PC-3 (cell line): Measurements from ENCODE around the gene CBFA2T2. TPM values are rescaled to one million over a fixed set of nuclear protein-coding genes. Genes with fewer than 3 reads are reported as not detected.
A peak's percentile ranks its signal among the peaks of the same experiment; 100 is the strongest.

ENCODE experiments used
- ATAC-seq: fragments of 200-7000 bp; cut with Tn5 transposase; 2 replicates; pipeline ENCODE4 v1.9.1; 2020; ENCODE audit warnings: mild to moderate bottlenecking, moderate library complexity
- BruUV-seq: library from RNA; stranded (reverse); fragments of 400-500 nt; replicated peaks from 2 replicates; lab custom pipeline; 2021; lab: Mats Ljungman, UMichigan
- CTCF ChIA-PET: fragments of 300-600 bp; sonication (Branson Sonifier 250); formaldehyde crosslinking; loops from one replicate; lab custom pipeline; 2022; ENCODE audit warnings: antibody characterized with exemption; lab: Charles Lee
- POLR2A ChIA-PET: fragments of 300-600 bp; sonication (Branson Sonifier 250); formaldehyde crosslinking; loops from one replicate; lab custom pipeline; 2022; ENCODE audit warnings: antibody characterized with exemption; ENCODE audit not compliant: unreplicated experiment; lab: Charles Lee
- DNase-seq: peaks from one replicate; pipeline ENCODE4 v3.0.0-alpha.2; 2015
- H2AFZ ChIP-seq: fragments of 300-600 bp; sonication (generic); 2 replicates; pipeline ENCODE4 v1.6.0; 2016; ENCODE audit warnings: antibody characterized with exemption, low read length
- H3F3A ChIP-seq: fragments of 300-600 bp; sonication (generic); one replicate; pipeline ENCODE4 v1.6.0; 2017; ENCODE audit warnings: antibody characterized with exemption, low read length, control low read depth, mild to moderate bottlenecking; ENCODE audit not compliant: unreplicated experiment
- H3K27ac ChIP-seq: fragments of 300-600 bp; sonication (generic); 2 replicates; pipeline ENCODE4 v1.5.1; 2016; ENCODE audit warnings: mild to moderate bottlenecking, low read length
- H3K27me3 ChIP-seq: fragments of 300-600 bp; sonication (generic); 2 replicates; pipeline ENCODE4 v1.6.1; 2016; ENCODE audit warnings: low read length, mixed read lengths
- H3K36me3 ChIP-seq: fragments of 300-600 bp; sonication (generic); 2 replicates; pipeline ENCODE4 v1.6.1; 2016; ENCODE audit warnings: low read depth, mixed run types, low read length, mixed read lengths
- H3K4me1 ChIP-seq: fragments of 300-600 bp; sonication (generic); 2 replicates; pipeline ENCODE4 v1.5.1; 2016; ENCODE audit warnings: low read length; ENCODE audit not compliant: insufficient read depth
- H3K4me2 ChIP-seq: fragments of 300-600 bp; sonication (generic); 2 replicates; pipeline ENCODE4 v1.6.0; 2016; ENCODE audit warnings: low read length
- H3K4me3 ChIP-seq: fragments of 300-600 bp; sonication (generic); 2 replicates; pipeline ENCODE4 v1.5.1; 2016; ENCODE audit warnings: mild to moderate bottlenecking, low read length, mixed read lengths
- H3K79me2 ChIP-seq: fragments of 300-600 bp; sonication (generic); 2 replicates; pipeline ENCODE4 v1.6.1; 2017; ENCODE audit warnings: low read length, mixed read lengths
- H3K9ac ChIP-seq: fragments of 300-600 bp; sonication (generic); 2 replicates; pipeline ENCODE4 v1.6.0; 2016; ENCODE audit warnings: mild to moderate bottlenecking, low read length
- H3K9me2 ChIP-seq: fragments of 300-600 bp; sonication (generic); replicated peaks from 2 replicates; pipeline ENCODE4 v1.6.1; 2016; ENCODE audit warnings: mixed run types, low read length, mixed read lengths
- H3K9me3 ChIP-seq: fragments of 300-600 bp; sonication (generic); 2 replicates; pipeline ENCODE4 v1.6.1; 2016; ENCODE audit warnings: low read length, mixed read lengths
- H4K20me1 ChIP-seq: fragments of 300-600 bp; sonication (generic); 2 replicates; pipeline ENCODE4 v1.6.1; 2016; ENCODE audit warnings: low read length, mixed read lengths
- CTCF ChIP-seq: fragments of 300-600 bp; sonication (generic); conservative IDR thresholded peaks from 2 replicates; pipeline ENCODE4 v1.5.1; 2017; ENCODE audit warnings: antibody characterized with exemption, low read depth, mild to moderate bottlenecking, low read length
- EZH2 ChIP-seq: fragments of 300-600 bp; sonication (generic); IDR thresholded peaks from one replicate; pipeline ENCODE4 v1.6.1; 2017; ENCODE audit warnings: antibody characterized with exemption, mild to moderate bottlenecking, low read length; ENCODE audit not compliant: unreplicated experiment
- EZH2phosphoT487 ChIP-seq: fragments of 300-600 bp; sonication (generic); IDR thresholded peaks from 2 replicates; pipeline ENCODE4 v1.6.1; 2018; ENCODE audit warnings: mild to moderate bottlenecking, antibody characterized with exemption, low read length, borderline replicate concordance
- intact Hi-C: fragments of 100-400 bp; cut with micrococcal nuclease; formaldehyde crosslinking; loops from 2 replicates; pipeline ENCODE4 v1.9.0; 2023
- total RNA-seq: library from RNA; depleted of rRNA; stranded (reverse); fragments of >200 nt; gene quantifications from 2 replicates; pipeline ENCODE4 v1.2.3, GENCODE V29; 2014

CBFA2T2 gene
- total RNA-seq, 1 experiment from 2014 or later: 9.7 TPM

- no peak for TF ChIP-seq EZH2
- TF ChIP-seq EZH2phosphoT487: no peak
- TF ChIP-seq CTCF: no peak
- Histone ChIP-seq H4K20me1 (peaks cover 27% of the 10 kb centered on the region), H3K9ac (peak overlapping the region; percentile 80), H3K4me3 (peak overlapping the region; percentile 82), H3K4me2 (peak overlapping the region; percentile 95), H3K27me3 (no peaks in the 10 kb centered on the region), H3K9me3 (no peaks in the 10 kb centered on the region), H3K36me3 (no peaks in the 10 kb centered on the region; the same call in 1 of the 2 replicates), H3F3A (no peaks in the 10 kb centered on the region), H3K79me2 (peaks cover 43% of the 10 kb centered on the region), H2AFZ (peak overlapping the region; percentile 62), H3K9me2 (no peaks in the 10 kb centered on the region), H3K4me1 (peaks cover 18% of the 10 kb centered on the region), H3K27ac (no peak overlapping the region)
- ChIA-PET CTCF (no interaction called here), POLR2A (no interaction called here)
- TSS peak; percentile 66 for BruUV-seq
- peak; percentile 40 for DNase-seq
- intact Hi-C loops: loop anchor here (10.0 kb wide), 1 partner anchor 99 kb away; no protein-coding TSS in a partner anchor
- ATAC-seq: peak; percentile 48
Measured at GRCh38 chr20:33685328-33686099, 195.6 kb downstream of the CBFA2T2 start.

GRCh38 chr20:33686100-33686983, 196.4 kb downstream of the CBFA2T2 start, which contains the start of gene E2F1:
Gene E2F1, minus strand, starts transcription at chr20:33686385. Its CDS starts 121 bp downstream, at chr20:33686264.
- H3F3A ChIP-seq: no peaks in the 10 kb centered on the region
- peak within 1 kb of the TSS; percentile 95 for H2AFZ ChIP-seq
- peak; percentile 97 for ATAC-seq
- H3K4me3 ChIP-seq: peak within 1 kb of the TSS; percentile 82
- H3K9me2 ChIP-seq: no peaks in the 10 kb centered on the region
- peak within 1 kb of the TSS; percentile 95 for H3K4me2 ChIP-seq
- peaks cover 22% of the 10 kb centered on the region for H4K20me1 ChIP-seq
- H3K27me3 ChIP-seq: no peaks in the 10 kb centered on the region
- TF ChIP-seq CTCF (no peak), EZH2 (no peak), EZH2phosphoT487 (no peak)
- H3K79me2 ChIP-seq: peaks cover 37% of the 10 kb centered on the region
- CTCF ChIA-PET: no interaction called here
- H3K4me1 ChIP-seq: peaks cover 18% of the 10 kb centered on the region
- no peaks in the 10 kb centered on the region for H3K9me3 ChIP-seq
- H3K27ac ChIP-seq: no peak within 1 kb of the TSS
- no peaks in the 10 kb centered on the region for H3K36me3 ChIP-seq
- intact Hi-C loops: loop anchor here (10.0 kb wide), 1 partner anchor 98 kb away; no protein-coding TSS in a partner anchor
- no TSS peak for BruUV-seq
- H3K9ac ChIP-seq: peak within 1 kb of the TSS; percentile 80
- POLR2A ChIA-PET: interaction anchor here (0.6 kb wide), 1 partner anchor 8 kb away, joined by 16 read pairs; no protein-coding TSS in a partner anchor
- peak; percentile 95 for DNase-seq
